ENCODE measurements around the gene PPFIBP1.

GRCh38 chr12:27521066-27521465, 2.9 kb upstream of the PPFIBP1 start:
- TF ChIP-seq POLR2A (IDR thresholded peaks at IDR 0.05): no peak
- no peak for TF ChIP-seq CTCF (IDR thresholded peaks at IDR 0.05)

Measured in lower leg skin (tissue), 3 donors.